GM23338 (cell line): Measurements from ENCODE around the gene TFAP2A. TPM values are rescaled to one million over a fixed set of nuclear protein-coding genes. Genes with fewer than 3 reads are reported as not detected.

ENCODE experiments used
- ATAC-seq: fragments of 200-7000 bp; cut with Tn5 transposase; 3 replicates; pipeline ENCODE4 v1.9.1; 2020
- DNase-seq: peaks from one replicate; pipeline ENCODE4 v3.0.0-alpha.2; 2015; ENCODE audit warnings: low spot score
- H2AFZ ChIP-seq: fragments of 200-600 bp; sonication (generic); 2 replicates; pipeline ENCODE4 v1.8.0; 2016; ENCODE audit warnings: antibody characterized with exemption, mild to moderate bottlenecking, moderate library complexity
- H3F3A ChIP-seq: fragments of 200-600 bp; sonication (generic); replicated peaks from 2 replicates; pipeline ENCODE4 v1.8.0; 2017; ENCODE audit warnings: antibody characterized with exemption, mixed run types, low read depth
- H3K27ac ChIP-seq: fragments of 200-600 bp; sonication (generic); 2 replicates; pipeline ENCODE4 v1.6.1; 2016; ENCODE audit warnings: low read depth
- H3K27me3 ChIP-seq: fragments of 200-600 bp; sonication (generic); 2 replicates; pipeline ENCODE4 v1.8.0; 2016; ENCODE audit warnings: mild to moderate bottlenecking, mixed run types, moderate library complexity; ENCODE audit not compliant: insufficient read depth
- H3K36me3 ChIP-seq: fragments of 200-600 bp; sonication (generic); 2 replicates; pipeline ENCODE4 v1.8.0; 2016; ENCODE audit warnings: mild to moderate bottlenecking; ENCODE audit not compliant: insufficient read depth
- H3K4me1 ChIP-seq: fragments of 200-600 bp; sonication (generic); 2 replicates; pipeline ENCODE4 v1.8.0; 2016; ENCODE audit warnings: mild to moderate bottlenecking, moderate library complexity; ENCODE audit not compliant: insufficient read depth
- H3K4me2 ChIP-seq: fragments of 200-600 bp; sonication (generic); 2 replicates; pipeline ENCODE4 v1.7.1; 2017; ENCODE audit warnings: mixed run types
- H3K4me3 ChIP-seq: fragments of 200-600 bp; sonication (generic); 2 replicates; pipeline ENCODE4 v1.6.1; 2016; ENCODE audit warnings: mixed run types
- H3K79me2 ChIP-seq: fragments of 200-600 bp; sonication (generic); replicated peaks from 2 replicates; pipeline ENCODE4 v1.8.0; 2017; ENCODE audit warnings: mild to moderate bottlenecking; ENCODE audit not compliant: insufficient read depth
- H3K9me2 ChIP-seq: fragments of 200-600 bp; sonication (generic); 2 replicates; pipeline ENCODE4 v1.8.0; 2017; ENCODE audit not compliant: insufficient read depth
- H4K20me1 ChIP-seq: fragments of 200-600 bp; sonication (generic); replicated peaks from 2 replicates; pipeline ENCODE4 v1.8.0; 2017; ENCODE audit warnings: mild to moderate bottlenecking; ENCODE audit not compliant: insufficient read depth
- H3K27ac Mint-ChIP-seq: 2 replicates; pipeline ENCODE4 v1.8.0; 2020; ENCODE audit warnings: inconsistent platforms, mild to moderate bottlenecking, moderate library complexity, mixed read lengths
- H3K27me3 Mint-ChIP-seq: 3 replicates; pipeline ENCODE4 v1.8.0; 2022; ENCODE audit warnings: low read depth, mild to moderate bottlenecking, moderate library complexity, mixed read lengths, inconsistent platforms; ENCODE audit not compliant: insufficient read depth, poor library complexity
- H3K36me3 Mint-ChIP-seq: 3 replicates; pipeline ENCODE4 v1.8.0; 2021; ENCODE audit warnings: low read depth, mild to moderate bottlenecking, inconsistent platforms, moderate library complexity, mixed read lengths
- H3K4me1 Mint-ChIP-seq: 3 replicates; pipeline ENCODE4 v1.8.0; 2020; ENCODE audit warnings: mild to moderate bottlenecking, inconsistent platforms, mixed read lengths
- H3K4me3 Mint-ChIP-seq: 3 replicates; pipeline ENCODE4 v1.8.0; 2021; ENCODE audit warnings: moderate library complexity, mild to moderate bottlenecking, inconsistent platforms, mixed read lengths
- H3K9me3 Mint-ChIP-seq: 3 replicates; pipeline ENCODE4 v1.8.0; 2020; ENCODE audit warnings: moderate library complexity, mild to moderate bottlenecking, inconsistent platforms, mixed read lengths
- CREB1 ChIP-seq: fragments of 250-450 bp; sonication (Bioruptor Pico); IDR thresholded peaks from 2 replicates; pipeline ENCODE4 v1.5.0; 2020; ENCODE audit warnings: low read depth, mild to moderate bottlenecking, moderate library complexity
- EZH2 ChIP-seq: fragments of 200-600 bp; sonication (generic); IDR thresholded peaks from one replicate; pipeline ENCODE4 v1.8.0; 2017; ENCODE audit warnings: antibody characterized with exemption, mild to moderate bottlenecking, low read depth; ENCODE audit not compliant: unreplicated experiment
- JUNB ChIP-seq: IDR thresholded peaks from one replicate; pipeline ENCODE4 v1.6.1; 2016; ENCODE audit warnings: antibody characterized with exemption; ENCODE audit not compliant: unreplicated experiment
- POLR2AphosphoS5 ChIP-seq: IDR thresholded peaks from 2 replicates; pipeline ENCODE4 v1.6.1; 2016; ENCODE audit warnings: antibody characterized with exemption, low read depth
- ZNF331 ChIP-seq: fragments of 250-450 bp; sonication (Bioruptor Pico); IDR thresholded peaks from 2 replicates; pipeline ENCODE4 v1.5.0; 2020; ENCODE audit warnings: low read depth, mild to moderate bottlenecking, moderate library complexity
- ZNF462 ChIP-seq: fragments of 250-450 bp; sonication (Bioruptor Pico); IDR thresholded peaks from 2 replicates; pipeline ENCODE4 v1.5.0; 2020; ENCODE audit warnings: mild to moderate bottlenecking, moderate library complexity
- polyA plus RNA-seq: library from polyadenylated mRNA; unstranded; fragments of >200 nt; fragmentation: Nextera tagmentation; extraction: Ambion mirVana; gene quantifications from 2 replicates; pipeline ENCODE4 v1.2.1, GENCODE V29; 2016
- total RNA-seq: library from RNA; depleted of rRNA; stranded (reverse); fragments of >200 nt; shearing (Covaris generic); gene quantifications from 2 replicates; pipeline ENCODE4 v1.2.3, GENCODE V29; 2014

The TFAP2A gene
- total and polyA plus RNA-seq, 2 experiments from 2014 or later: not detected

- no peak for TF ChIP-seq ZNF331 (CRISPR knock-in tag)
- no peak for TF ChIP-seq ZNF462 (CRISPR knock-in tag)
- no peak for TF ChIP-seq EZH2
- TF ChIP-seq JUNB: no peak
- no peak for TF ChIP-seq POLR2AphosphoS5
- no peak for TF ChIP-seq CREB1
- ATAC-seq (no peak), DNase-seq (no peak)
- no peak overlapping the region for H3K27ac Mint-ChIP-seq
- no peaks in the 10 kb centered on the region for H3F3A ChIP-seq
- H3K79me2 ChIP-seq: no peaks in the 10 kb centered on the region
- H4K20me1 ChIP-seq: no peaks in the 10 kb centered on the region
- H3K9me2 ChIP-seq: no peaks in the 10 kb centered on the region
- no peak overlapping the region for H3K27ac ChIP-seq
- peaks cover 2% of the 10 kb centered on the region for H3K27me3 Mint-ChIP-seq
- no peak overlapping the region for H3K4me3 ChIP-seq
- 0 out of 3 replicates have a peak, but pooled peaks cover under 1% of the 10 kb centered on the region for H3K4me1 Mint-ChIP-seq
- no peak overlapping the region for H3K4me3 Mint-ChIP-seq
- no peak overlapping the region; the same call in 1 of the 2 replicates for H2AFZ ChIP-seq
- H3K27me3 ChIP-seq: no peaks in the 10 kb centered on the region
- H3K36me3 Mint-ChIP-seq: no peaks in the 10 kb centered on the region
- no peaks in the 10 kb centered on the region for H3K4me1 ChIP-seq
- H3K9me3 Mint-ChIP-seq: peaks cover 2% of the 10 kb centered on the region; the same call in 1 of the 3 replicates
- H3K4me2 ChIP-seq: no peak overlapping the region
- no peaks in the 10 kb centered on the region for H3K36me3 ChIP-seq
Observed at GRCh38 chr6:10368861-10369260, 46.0 kb downstream of the TFAP2A start.

- no peak overlapping the region for H3K27ac ChIP-seq
- DNase-seq: no peak
- TF ChIP-seq ZNF462 (CRISPR knock-in tag) (no peak), CREB1 (no peak)
Observed at GRCh38 chr6:10363911-10364310, 51.0 kb downstream of the TFAP2A start.

More at GRCh38 chr6:10363911-10364310, 51.0 kb downstream of the TFAP2A start:
- no peaks in the 10 kb centered on the region for H3K27me3 ChIP-seq
- H3K9me2 ChIP-seq: no peaks in the 10 kb centered on the region
- H3K36me3 Mint-ChIP-seq: no peaks in the 10 kb centered on the region
- H3K4me1 Mint-ChIP-seq: no peaks in the 10 kb centered on the region
- no peaks in the 10 kb centered on the region for H3K4me1 ChIP-seq
- H3K4me3 ChIP-seq: no peak overlapping the region
- peaks cover 3% of the 10 kb centered on the region for H3K27me3 Mint-ChIP-seq
- peaks cover 2% of the 10 kb centered on the region; the same call in 1 of the 3 replicates for H3K9me3 Mint-ChIP-seq
- H3K4me2 ChIP-seq: no peak overlapping the region
- no peak overlapping the region for H2AFZ ChIP-seq
- no peaks in the 10 kb centered on the region for H3F3A ChIP-seq
- no peak for ATAC-seq
- H4K20me1 ChIP-seq: no peaks in the 10 kb centered on the region
- H3K79me2 ChIP-seq: no peaks in the 10 kb centered on the region
- no peak overlapping the region for H3K4me3 Mint-ChIP-seq
- no peak overlapping the region for H3K27ac Mint-ChIP-seq
- no peaks in the 10 kb centered on the region for H3K36me3 ChIP-seq
